NCI-H446 (cell line): ENCODE data around the gene ZNF598.

Source experiments
- DNase-seq, 2 experiments: peaks; one replicate each; lab custom pipeline; 2025; lab: John Stamatoyannopoulos, UW

ZNF598 gene

DNA sequence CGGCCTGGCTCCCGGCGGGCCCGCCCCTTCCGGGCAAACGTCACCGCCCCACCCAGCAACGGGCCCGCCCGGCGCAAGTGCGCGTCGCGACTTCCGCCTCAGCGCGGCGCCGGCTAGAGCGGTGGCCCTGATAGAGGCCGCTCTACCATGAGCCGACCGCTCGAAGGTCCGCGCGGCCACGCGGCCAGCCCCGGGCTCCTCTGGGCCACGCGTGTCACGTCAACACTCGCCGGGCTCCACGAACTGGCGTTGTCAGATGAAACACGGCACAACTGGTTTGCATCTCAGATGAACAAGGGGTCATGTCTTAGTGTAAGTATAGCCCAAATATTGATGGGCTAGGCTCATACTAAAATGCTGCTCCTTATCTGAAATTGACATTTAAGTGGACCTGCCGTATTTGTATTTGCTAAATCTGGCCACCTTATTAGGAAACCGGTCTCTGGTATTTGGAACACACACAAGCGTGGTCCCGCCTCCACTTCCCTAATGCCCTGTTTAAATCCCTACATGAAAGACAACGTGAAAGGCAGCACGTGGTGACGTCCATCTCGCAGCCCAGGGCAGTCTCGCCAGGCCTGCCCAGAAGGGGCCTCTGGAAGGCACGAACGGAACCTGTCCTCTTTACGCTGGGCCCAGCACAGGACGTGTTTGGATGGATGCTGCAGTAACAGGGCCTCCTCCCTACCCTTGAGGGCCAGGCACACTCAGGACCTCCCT, at the start of gene ZNF598:
Gene ZNF598 (minus strand): TSS at position 31 of the 720 bp plus-strand sequence.
- peak; percentile 60 to 89 for DNase-seq

DNA sequence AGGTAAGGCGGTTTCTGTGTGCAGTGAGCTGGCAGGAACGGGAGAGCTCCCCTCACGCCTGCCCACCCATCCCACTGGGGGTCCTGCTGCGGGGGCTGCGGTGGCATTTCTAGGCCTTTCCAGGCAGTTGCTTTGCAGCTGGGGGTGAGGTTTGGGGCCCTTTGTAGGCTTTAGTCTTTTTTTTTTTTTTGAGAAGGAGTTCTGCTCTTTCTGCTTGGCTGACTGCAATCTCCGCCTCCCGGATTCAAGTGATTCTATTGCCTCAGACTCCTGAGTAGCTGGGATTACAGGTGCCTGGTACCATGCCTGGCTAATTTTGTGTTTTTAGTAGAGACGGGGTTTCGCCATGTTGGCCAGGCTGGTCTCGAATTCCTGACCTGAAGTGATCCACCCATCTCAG, 49.3 kb upstream of the ZNF598 start:
- no peak for DNase-seq

DNA sequence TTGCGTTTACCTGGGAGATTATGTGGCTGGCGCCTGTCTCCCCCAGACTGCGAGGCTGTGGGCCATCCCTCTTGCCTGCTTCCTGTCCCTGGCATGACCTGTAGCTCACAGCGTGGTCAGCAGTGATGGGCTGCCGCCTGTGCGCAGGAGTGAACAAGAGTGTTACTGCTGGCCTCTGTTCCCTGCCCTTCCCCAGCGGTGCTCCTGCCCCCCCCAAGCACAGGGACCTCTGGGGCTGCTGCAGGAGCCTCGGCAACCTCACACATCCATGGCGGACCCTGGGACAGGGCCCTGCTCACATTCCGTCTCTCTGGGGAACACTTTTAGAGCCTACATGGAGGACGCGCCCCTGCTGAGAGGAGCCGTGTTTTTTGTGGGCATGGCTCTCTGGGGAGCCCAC, 48.8 kb upstream of the ZNF598 start:
- DNase-seq: no peak

DNA sequence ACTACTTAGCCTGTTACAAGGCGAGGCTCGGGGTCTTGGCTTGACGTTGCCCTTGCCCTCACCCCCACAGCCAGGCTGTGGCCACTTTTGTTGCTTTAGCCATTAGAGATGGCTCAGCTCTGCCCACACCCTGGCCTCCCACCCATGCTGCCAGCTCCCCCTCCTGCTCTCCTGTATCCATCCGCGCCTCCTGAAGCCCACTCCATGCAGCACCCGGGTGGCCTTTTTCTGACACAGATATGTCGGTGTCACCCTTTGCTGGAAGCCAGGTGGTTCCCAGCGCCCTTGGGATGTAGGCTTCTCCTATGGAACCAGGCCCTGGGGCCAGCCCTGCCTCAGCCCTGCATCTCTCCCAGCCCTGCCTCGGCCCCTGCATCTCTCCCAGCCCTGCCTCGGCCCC, 47.8 kb upstream of the ZNF598 start:
- no peak for DNase-seq

DNA sequence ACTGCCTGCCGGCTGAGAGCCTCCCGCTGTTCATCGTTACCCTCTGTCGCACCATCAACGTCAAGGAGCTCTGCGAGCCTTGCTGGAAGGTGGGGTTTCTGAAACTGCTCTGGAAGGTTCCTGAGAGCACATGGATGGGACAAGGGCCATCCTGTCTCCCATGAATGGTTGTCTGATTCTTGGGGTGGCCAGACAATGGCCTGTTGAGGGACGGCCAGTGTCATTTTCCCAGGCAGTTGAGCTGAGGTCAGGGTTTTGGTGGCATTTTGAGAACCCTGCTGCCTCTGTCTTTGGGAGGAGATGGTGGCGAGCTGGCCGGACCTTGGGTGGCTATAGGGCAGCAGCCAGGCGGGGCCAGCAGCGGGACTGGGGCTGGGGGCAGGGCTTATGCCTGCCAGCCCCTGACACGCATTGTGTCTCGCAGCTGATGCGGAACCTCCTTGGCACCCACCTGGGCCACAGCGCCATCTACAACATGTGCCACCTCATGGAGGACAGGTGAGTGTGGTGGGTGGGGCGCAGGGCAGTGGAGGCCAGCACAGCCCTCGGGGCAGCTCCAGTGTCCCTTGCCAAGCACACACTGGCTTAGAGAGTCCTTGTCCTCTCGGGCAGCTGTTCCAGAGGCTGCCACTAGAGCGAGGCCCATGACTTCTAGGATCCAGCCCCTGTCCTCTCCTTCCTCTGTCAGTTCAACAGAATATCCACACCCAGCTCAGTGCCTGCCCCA, 47.2 kb upstream of the ZNF598 start:
- no peak for DNase-seq

DNA sequence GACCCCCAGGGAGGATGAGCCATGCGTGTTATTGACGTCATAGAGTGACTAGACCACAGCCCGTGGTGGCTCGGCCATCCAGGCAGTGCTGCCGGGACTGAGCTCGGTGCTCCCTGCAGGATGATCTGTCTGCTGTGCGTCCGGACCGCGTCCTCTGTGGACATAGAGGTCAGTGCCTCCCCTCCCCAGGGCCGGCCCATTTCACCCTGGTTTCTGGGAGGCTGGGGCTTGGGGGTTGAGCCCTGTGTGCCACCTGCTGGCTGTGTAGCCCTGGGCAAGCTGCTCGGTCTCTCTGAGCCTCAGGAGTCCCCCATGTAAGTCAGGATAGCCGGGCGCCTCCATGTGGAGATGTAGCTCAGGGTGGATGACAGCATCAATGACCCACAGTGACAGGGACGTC, 46.5 kb upstream of the ZNF598 start:
- no peak for DNase-seq

DNA sequence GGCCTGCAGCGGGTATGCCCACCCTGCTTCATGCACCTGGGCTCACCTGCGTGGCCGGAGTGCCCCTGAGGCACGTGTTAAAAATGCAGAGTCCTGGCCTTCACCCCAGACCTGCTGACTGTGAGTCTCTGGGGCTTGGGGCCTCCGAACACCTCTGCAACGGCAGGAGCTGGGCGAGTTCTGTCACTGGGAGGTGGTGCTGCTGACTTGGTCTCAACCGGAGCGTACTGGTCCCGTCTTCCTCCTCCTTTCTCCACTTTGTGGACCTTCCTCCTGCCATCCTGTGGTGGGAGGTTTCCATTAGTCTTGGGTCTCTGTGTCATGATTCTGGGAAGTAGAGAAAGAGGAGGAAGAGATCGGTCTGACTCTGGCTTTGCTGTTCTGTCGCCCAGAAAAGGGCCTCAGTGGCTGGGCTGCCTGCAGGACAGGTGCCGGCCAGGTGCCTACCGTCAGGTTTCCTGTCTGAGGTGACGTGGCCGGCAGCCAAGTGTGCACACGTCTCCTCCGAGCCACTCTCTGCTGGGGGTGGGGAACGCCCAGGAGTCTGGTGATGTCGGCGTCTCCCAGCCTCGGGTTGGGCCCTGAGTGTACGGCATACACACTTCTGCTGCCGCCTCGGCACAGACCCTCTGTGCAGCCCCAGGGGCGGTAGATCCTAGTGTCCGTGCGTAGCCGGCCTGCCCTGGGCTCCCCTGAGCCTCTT, 45.1 kb upstream of the ZNF598 start:
- DNase-seq: no peak

DNA sequence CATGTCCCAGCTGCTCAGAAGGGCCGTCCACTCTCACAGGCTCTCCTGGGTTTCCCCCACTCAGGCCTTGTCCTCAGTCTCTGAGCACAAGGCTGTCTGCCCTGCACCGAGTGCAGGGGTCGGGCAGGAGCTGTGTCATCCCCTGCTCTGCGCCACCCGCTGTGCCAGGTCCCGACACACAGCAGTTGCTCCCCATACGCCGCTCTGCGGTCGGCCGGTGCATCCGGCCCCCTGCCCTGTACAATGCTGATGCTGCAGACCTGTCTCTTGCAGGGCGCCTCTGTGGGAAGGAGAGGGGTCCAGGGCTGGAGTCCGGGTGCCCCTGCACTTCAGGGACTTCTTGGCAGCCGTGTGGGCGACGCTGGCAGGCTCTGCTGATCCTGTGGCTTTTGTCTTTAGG, 44.3 kb upstream of the ZNF598 start:
- no peak for DNase-seq

DNA sequence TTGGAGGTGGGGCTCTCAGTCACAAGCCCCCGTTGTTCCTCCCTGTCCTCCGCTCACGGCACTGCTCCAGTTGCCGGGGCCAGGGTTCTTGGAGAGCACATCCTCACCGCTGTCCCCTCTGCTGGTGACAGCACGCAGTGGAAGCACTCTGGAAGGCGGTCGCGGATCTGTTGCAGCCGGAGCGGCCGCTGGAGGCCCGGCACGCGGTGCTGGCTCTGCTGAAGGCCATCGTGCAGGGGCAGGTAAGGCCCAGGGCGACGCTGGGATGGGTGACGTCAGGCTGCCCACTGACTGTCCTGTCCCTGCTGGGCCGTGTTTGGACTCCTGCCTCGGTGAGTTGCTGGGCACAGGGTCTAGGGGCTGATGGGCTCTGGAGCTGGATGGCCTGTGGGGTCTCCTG, 43.6 kb upstream of the ZNF598 start:
- DNase-seq: no peak

DNA sequence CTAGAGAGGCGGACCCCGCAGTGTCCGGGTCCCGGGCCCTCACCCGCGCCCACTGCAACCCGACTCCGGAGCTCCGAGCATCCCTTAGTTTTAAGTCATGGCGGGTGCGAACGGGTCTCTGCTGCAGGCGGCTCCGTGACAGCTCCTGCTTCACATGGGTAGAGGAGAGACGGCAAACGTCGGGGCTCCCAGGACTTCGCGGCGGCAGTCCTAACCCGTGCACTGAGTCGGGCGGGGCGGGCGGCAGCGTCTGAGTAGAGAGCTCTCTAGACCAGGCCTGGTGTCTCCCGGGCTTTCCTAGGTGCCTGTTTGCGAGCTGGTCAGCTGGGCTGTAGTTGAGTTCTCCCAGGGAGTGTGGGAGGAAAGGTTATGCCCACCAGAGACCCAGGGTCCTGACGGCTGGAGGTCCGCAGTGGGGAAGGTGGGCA, 38.5 kb upstream of the ZNF598 start:
- no peak for DNase-seq

DNA sequence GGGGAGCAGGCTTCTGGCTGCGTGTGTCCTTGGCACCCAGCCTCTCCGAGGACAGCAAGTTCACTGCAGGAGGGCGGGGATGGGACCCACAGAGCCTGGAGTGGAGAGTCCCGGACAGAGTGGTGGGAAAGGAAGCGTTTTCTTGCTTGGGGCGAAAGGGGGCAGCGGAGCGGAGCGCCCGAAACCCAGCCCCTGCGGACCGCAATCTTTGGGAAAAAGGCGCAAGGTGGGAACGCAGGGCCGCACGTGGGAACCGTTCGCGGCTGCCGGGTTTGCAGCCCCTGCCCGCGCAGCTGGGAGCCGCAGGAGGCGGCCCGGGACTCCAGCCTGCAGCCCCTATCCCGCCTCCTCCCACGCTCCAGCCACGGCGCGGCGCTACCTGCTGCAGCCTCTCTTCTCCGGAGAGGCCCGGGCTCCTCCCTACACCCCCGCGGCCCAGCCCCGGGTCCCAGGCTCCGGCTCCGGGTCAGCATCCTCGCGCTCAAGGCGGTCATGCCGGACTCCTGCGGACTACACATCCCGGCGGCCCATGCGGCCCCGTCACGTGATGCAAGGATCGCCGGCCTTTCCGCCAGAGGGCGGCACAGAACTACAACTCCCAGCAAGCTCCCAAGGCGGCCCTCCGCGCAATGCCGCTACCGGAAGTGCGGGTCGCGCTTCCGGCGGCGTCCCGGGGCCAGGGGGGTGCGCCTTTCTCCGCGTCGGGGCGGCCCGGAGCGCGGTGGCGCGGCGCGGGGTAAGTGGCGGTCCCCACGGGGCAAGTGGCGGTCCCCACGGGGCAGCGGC, 37.9 kb upstream of the ZNF598 start, which contains the start of the genes NTHL1 and TSC2:
Gene NTHL1 (minus strand): TSS at position 505 of the 786 bp plus-strand sequence. CDS start 11 bp downstream, at position 494.
Gene TSC2 (plus strand): TSS at position 656 of the 786 bp plus-strand sequence. CDS start 631 bp downstream, outside the sequence.
- DNase-seq: peak; percentile 88 to 95

DNA sequence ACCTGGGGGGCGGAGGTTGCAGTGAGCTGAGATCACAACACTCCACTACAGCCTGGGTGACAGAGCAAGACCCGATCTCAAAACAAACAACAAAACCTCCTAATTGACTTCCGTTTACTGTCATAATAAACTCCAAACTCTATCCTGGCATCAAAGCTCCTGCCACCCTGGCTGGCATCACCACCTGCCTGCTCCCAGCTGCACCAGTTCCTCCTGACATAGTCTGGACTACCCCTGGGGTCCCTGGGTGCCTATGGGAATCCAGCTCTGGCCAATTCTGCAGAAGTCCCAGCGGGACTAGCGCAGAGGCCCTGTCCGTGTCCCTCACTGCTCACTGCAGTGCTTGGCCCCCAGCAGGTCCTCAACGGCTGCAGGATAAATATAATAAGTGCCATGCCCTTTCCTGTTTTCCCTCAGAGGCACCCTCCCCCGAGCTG, 37.3 kb upstream of the ZNF598 start:
- no peak for DNase-seq

DNA sequence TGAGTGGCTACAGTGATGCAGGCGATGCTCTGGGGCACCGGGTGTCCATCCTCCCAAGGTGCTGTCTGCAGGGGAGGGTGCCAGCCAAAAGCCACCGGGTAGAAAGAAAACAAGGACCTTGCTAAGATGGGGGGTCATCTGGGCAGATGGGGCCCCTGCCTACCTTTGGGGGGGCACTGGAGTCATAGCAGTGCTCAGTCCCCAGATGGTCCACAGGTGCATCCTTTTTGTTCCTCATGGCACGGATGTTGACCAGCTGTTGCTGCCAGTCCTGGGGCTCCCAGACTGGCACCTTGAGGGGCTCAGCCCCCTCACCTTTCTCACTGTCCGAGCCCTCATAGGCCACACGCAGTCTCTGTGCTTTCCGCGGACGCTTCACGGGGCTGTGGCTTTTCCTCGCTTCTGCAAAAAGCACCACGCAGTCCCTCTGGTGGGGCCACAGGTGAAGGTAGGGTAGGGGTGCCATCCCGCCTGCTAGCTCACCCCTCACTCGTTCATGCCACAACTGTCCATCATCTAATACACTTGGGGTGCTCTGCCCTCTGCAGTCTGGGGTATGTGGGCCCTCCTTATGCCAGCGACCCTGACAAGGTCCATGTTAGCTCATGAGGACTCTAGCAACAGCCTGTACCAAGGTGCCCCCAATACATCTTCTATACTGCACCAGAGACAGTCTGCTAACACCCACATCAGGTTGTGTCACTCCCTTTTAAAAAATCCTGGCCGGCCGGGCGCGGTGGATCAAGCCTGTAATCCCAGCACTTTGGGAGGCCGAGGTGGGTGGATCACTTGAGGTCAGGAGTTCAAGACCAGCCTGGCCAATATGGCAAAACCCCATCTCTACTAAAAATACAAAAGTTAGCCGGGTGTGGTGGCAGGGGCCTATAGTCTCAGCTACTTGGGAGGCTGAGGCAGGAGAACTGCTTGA, 36.6 kb upstream of the ZNF598 start:
- DNase-seq: no peak

DNA sequence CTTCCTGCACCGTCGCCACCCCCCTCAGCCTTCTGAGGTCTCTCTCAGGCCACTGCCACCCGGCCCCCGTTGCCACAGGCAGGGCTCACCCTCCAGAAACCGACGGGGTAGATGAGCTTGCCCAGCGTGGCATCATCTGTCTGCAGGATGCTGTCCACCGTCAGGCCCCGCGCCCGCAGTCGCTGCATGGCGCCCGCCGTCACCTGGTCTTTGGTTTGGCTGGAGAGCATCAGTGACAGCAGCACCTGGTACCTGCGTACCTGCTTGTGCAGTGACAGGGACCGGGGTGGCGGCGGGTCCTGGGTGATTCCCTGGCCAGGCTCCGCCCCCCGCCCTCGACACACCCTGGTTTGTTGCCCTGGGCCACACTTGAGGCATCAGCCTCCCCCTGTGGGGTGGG, 34.9 kb upstream of the ZNF598 start:
- no peak for DNase-seq

DNA sequence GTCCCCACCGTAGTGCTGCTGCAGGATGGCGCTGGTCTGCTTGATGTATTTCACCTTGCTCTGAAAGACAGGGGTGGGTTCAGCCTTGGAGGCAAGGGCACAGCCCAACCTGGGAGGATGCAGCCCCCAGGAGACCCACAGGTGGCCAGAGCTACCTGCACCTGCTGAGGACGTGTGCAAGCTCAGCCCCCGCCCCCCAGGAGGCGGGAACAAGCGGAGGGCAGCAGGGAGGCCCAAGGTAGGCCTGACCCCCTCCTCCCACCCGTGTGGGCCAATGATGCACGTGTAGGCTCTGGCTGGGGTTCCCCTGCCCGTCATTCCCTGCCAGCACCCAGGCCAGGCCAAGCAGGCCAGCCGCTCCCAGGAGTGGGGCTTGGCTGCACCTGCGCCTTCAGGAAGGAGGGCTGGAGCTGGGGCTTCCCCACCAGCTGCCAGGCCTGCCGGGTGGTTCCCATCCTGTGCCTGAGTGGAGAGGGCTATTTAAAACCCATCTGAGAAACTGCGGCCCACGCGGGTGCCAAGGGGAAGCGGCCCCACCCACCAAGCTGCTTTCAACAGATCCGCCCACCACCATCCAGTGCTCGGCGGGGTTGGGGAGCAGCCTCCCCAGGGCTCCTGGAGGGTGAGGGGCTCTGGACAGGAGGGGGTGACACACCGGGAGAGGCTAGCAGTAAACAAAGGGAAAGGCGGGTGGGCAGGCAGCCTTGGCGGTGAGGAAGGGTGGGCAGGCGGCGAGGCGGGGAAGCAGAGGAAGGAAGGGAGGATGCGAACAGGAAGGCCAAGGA, 34.2 kb upstream of the ZNF598 start:
- no peak for DNase-seq

DNA sequence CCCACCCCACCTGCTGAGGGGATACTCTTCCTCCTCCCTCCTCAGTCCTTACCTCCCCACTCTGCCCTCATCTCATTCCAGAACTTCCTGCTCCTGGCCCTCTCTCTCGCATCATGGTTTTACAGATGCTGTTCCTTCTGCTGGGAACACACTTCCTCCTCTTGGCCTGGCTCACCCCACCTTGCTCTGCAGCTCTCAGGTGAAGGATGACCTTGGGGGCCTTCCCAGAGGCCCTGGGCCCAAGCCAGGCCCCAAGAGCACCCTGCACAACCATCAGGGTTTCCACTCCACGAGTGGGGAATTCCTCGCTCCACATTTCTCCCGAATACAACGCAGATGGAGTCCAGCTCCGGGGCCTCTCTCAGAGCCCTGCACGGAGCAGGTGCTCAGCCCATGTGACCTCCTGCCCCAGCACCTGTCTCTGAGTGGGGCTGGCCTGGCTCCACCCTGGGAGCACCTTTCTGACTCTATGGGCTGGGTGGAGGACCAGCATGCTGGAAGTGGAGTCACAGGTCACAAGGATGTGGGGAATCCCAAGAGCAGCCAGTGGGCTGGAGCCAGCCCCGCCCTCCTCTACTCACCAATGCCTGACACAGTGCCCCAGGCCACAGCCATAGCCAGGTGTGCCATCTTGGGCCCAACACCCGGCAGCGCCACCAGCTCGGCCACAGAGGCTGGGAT, 33.5 kb upstream of the ZNF598 start:
- DNase-seq: no peak

DNA sequence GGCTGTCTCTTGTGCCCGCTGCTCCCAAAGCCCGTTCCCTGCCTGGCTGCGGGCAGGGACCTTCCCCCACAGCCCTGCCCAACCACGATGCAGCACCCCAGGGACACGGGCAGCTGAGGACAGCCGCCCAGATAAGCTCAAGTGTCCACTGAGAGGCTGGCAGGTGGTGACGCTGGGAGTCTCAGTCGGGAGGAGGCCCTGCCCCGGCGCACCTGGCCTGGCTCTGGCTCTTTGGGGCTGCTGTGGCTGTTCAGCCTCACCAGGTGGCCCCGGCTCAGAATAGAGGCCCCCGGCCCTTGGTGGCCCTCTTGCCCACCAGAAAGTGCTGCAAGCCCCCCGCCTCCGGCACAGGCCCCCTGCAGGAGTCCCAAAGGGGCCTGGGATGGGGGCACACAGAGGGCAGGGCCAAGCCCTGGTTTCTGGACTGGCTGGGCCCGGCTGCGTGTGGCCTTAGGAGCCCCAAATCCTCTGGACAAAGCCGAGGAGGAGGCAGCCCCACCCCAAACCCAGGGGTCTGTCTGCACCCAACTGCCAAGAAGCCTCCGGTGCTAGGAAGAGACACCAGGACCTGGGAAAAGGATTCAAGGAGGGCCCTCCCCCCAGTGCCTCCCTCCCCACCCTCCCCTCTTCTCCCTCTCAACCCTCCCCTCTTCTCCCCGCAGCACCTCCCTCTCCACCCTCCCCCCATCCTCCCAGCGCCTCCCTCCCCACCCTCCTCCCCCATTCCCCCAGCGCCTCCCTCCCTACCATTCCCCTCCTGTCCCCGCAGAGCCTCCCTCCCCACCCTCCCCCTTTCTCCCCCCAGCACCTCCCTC, 32.8 kb upstream of the ZNF598 start:
- no peak for DNase-seq

DNA sequence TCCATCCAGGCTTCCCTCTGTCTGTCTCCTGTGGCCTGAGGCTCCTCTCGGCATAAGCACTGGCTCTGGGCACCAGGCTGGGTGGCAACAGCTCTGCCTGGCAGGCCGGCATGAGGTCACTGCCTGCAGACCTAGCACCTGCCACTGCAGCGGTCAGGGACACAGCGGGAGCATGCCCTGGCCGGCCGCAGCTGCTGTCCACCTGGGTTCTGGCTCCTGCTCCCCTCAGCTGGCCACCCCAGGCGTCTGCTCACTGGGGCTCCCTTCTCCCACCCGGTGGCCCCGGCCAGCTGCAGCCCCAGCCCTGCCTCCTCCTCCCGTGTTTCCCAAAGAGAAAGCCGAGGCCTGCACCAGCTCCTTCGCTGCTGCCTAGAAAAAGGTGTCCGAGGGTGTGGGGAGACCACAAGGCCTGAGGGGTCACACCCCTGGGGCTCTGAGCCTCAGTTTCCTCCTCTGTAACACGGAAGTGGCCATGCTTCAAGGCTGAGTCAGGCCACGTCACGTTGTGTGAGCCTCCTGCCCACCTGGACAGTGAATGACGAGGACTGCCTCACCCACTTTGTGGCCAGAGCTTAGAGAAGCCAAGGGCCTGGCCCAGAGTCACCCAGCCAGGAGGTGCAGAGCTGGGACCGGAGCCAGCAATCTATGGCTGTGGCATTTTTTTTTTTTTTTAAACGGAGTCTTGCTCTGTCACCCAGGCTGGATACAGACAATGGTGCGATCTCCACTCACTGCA, 31.3 kb upstream of the ZNF598 start:
- DNase-seq: no peak
